GM23338 (cell line): ENCODE results near the gene USP32. TPM values are rescaled to one million over a fixed set of nuclear protein-coding genes. Genes with fewer than 3 reads are reported as not detected.

Experiments used
- ATAC-seq: fragments of 200-7000 bp; cut with Tn5 transposase; 3 replicates; pipeline ENCODE4 v1.9.1; 2020
- DNase-seq: peaks from one replicate; pipeline ENCODE4 v3.0.0-alpha.2; 2015; ENCODE audit warnings: low spot score
- H2AFZ ChIP-seq: fragments of 200-600 bp; sonication (generic); 2 replicates; pipeline ENCODE4 v1.8.0; 2016; ENCODE audit warnings: antibody characterized with exemption, mild to moderate bottlenecking, moderate library complexity
- H3F3A ChIP-seq: fragments of 200-600 bp; sonication (generic); replicated peaks from 2 replicates; pipeline ENCODE4 v1.8.0; 2017; ENCODE audit warnings: antibody characterized with exemption, mixed run types, low read depth
- H3K27ac ChIP-seq: fragments of 200-600 bp; sonication (generic); 2 replicates; pipeline ENCODE4 v1.6.1; 2016; ENCODE audit warnings: low read depth
- H3K27me3 ChIP-seq: fragments of 200-600 bp; sonication (generic); 2 replicates; pipeline ENCODE4 v1.8.0; 2016; ENCODE audit warnings: mild to moderate bottlenecking, mixed run types, moderate library complexity; ENCODE audit not compliant: insufficient read depth
- H3K36me3 ChIP-seq: fragments of 200-600 bp; sonication (generic); 2 replicates; pipeline ENCODE4 v1.8.0; 2016; ENCODE audit warnings: mild to moderate bottlenecking; ENCODE audit not compliant: insufficient read depth
- H3K4me1 ChIP-seq: fragments of 200-600 bp; sonication (generic); 2 replicates; pipeline ENCODE4 v1.8.0; 2016; ENCODE audit warnings: mild to moderate bottlenecking, moderate library complexity; ENCODE audit not compliant: insufficient read depth
- H3K4me2 ChIP-seq: fragments of 200-600 bp; sonication (generic); 2 replicates; pipeline ENCODE4 v1.7.1; 2017; ENCODE audit warnings: mixed run types
- H3K4me3 ChIP-seq: fragments of 200-600 bp; sonication (generic); 2 replicates; pipeline ENCODE4 v1.6.1; 2016; ENCODE audit warnings: mixed run types
- H3K79me2 ChIP-seq: fragments of 200-600 bp; sonication (generic); replicated peaks from 2 replicates; pipeline ENCODE4 v1.8.0; 2017; ENCODE audit warnings: mild to moderate bottlenecking; ENCODE audit not compliant: insufficient read depth
- H3K9me2 ChIP-seq: fragments of 200-600 bp; sonication (generic); 2 replicates; pipeline ENCODE4 v1.8.0; 2017; ENCODE audit not compliant: insufficient read depth
- H4K20me1 ChIP-seq: fragments of 200-600 bp; sonication (generic); replicated peaks from 2 replicates; pipeline ENCODE4 v1.8.0; 2017; ENCODE audit warnings: mild to moderate bottlenecking; ENCODE audit not compliant: insufficient read depth
- H3K27ac Mint-ChIP-seq: 2 replicates; pipeline ENCODE4 v1.8.0; 2020; ENCODE audit warnings: inconsistent platforms, mild to moderate bottlenecking, moderate library complexity, mixed read lengths
- H3K27me3 Mint-ChIP-seq: 3 replicates; pipeline ENCODE4 v1.8.0; 2022; ENCODE audit warnings: low read depth, mild to moderate bottlenecking, moderate library complexity, mixed read lengths, inconsistent platforms; ENCODE audit not compliant: insufficient read depth, poor library complexity
- H3K36me3 Mint-ChIP-seq: 3 replicates; pipeline ENCODE4 v1.8.0; 2021; ENCODE audit warnings: low read depth, mild to moderate bottlenecking, inconsistent platforms, moderate library complexity, mixed read lengths
- H3K4me1 Mint-ChIP-seq: 3 replicates; pipeline ENCODE4 v1.8.0; 2020; ENCODE audit warnings: mild to moderate bottlenecking, inconsistent platforms, mixed read lengths
- H3K4me3 Mint-ChIP-seq: 3 replicates; pipeline ENCODE4 v1.8.0; 2021; ENCODE audit warnings: moderate library complexity, mild to moderate bottlenecking, inconsistent platforms, mixed read lengths
- H3K9me3 Mint-ChIP-seq: 3 replicates; pipeline ENCODE4 v1.8.0; 2020; ENCODE audit warnings: moderate library complexity, mild to moderate bottlenecking, inconsistent platforms, mixed read lengths
- CREB1 ChIP-seq: fragments of 250-450 bp; sonication (Bioruptor Pico); IDR thresholded peaks from 2 replicates; pipeline ENCODE4 v1.5.0; 2020; ENCODE audit warnings: low read depth, mild to moderate bottlenecking, moderate library complexity
- CTCF ChIP-seq, 2 experiments: fragments of 200-600 bp in 1 of 2; sonication (generic) in 1 of 2; conservative IDR thresholded peaks; 2 replicates each; pipeline versions ENCODE4 v1.5.1 to v1.6.1; 2016 to 2017; ENCODE audit warnings: antibody characterized with exemption in 2 of 2, low read depth in 2 of 2, mild to moderate bottlenecking in 2 of 2, moderate library complexity in 1 of 2
- EZH2 ChIP-seq: fragments of 200-600 bp; sonication (generic); IDR thresholded peaks from one replicate; pipeline ENCODE4 v1.8.0; 2017; ENCODE audit warnings: antibody characterized with exemption, mild to moderate bottlenecking, low read depth; ENCODE audit not compliant: unreplicated experiment
- EZH2phosphoT487 ChIP-seq: fragments of 200-600 bp; sonication (generic); IDR thresholded peaks from one replicate; pipeline ENCODE4 v1.8.1; 2018; ENCODE audit warnings: antibody characterized with exemption; ENCODE audit not compliant: unreplicated experiment
- JUNB ChIP-seq: IDR thresholded peaks from one replicate; pipeline ENCODE4 v1.6.1; 2016; ENCODE audit warnings: antibody characterized with exemption; ENCODE audit not compliant: unreplicated experiment
- POLR2AphosphoS5 ChIP-seq: IDR thresholded peaks from 2 replicates; pipeline ENCODE4 v1.6.1; 2016; ENCODE audit warnings: antibody characterized with exemption, low read depth
- ZNF114 ChIP-seq: fragments of 250-450 bp; sonication (Bioruptor Pico); IDR thresholded peaks from 2 replicates; pipeline ENCODE4 v1.5.0; 2020; ENCODE audit warnings: mild to moderate bottlenecking, moderate library complexity
- polyA plus RNA-seq: library from polyadenylated mRNA; unstranded; fragments of >200 nt; fragmentation: Nextera tagmentation; extraction: Ambion mirVana; gene quantifications from 2 replicates; pipeline ENCODE4 v1.2.1, GENCODE V29; 2016
- total RNA-seq: library from RNA; depleted of rRNA; stranded (reverse); fragments of >200 nt; shearing (Covaris generic); gene quantifications from 2 replicates; pipeline ENCODE4 v1.2.3, GENCODE V29; 2014
- TF ChIP-seq, protein P1 (sequence below): IDR thresholded peaks from 2 replicates; pipeline ENCODE4 v1.6.1; 2016; ENCODE audit warnings: antibody characterized with exemption
- TF ChIP-seq, protein P2 (sequence below): fragments of 250-450 bp; sonication (Bioruptor Pico); IDR thresholded peaks from 2 replicates; pipeline ENCODE4 v1.5.0; 2020; ENCODE audit warnings: mild to moderate bottlenecking, moderate library complexity

Gene USP32
- total and polyA plus RNA-seq, 2 experiments from 2014 or later: 43.6 to 129 TPM

- TF ChIP-seq EZH2 (no peak), CREB1 (no peak)
Measured at GRCh38 chr17:60301649-60302048, 90.3 kb downstream of the USP32 start (continued).

GRCh38 chr17:60300949-60301348 is 91.0 kb downstream of the USP32 start:
- Histone ChIP-seq H3K4me3 (no peak overlapping the region), H3K36me3 (no peaks in the 10 kb centered on the region), H3K9me2 (no peaks in the 10 kb centered on the region), H3K79me2 (peaks cover 76% of the 10 kb centered on the region), H3K27me3 (no peaks in the 10 kb centered on the region), H4K20me1 (peaks cover 46% of the 10 kb centered on the region), H3K27ac (no peak overlapping the region), H2AFZ (no peak overlapping the region), H3K4me2 (no peak overlapping the region), H3F3A (no peaks in the 10 kb centered on the region), H3K4me1 (peaks cover 29% of the 10 kb centered on the region)
- H3K36me3 Mint-ChIP-seq: no peaks in the 10 kb centered on the region
- ATAC-seq (no peak), DNase-seq (no peak)
- no peaks in the 10 kb centered on the region for H3K27me3 Mint-ChIP-seq
- H3K4me3 Mint-ChIP-seq: no peak overlapping the region; the same call in 2 of the 3 replicates
- no peaks in the 10 kb centered on the region for H3K9me3 Mint-ChIP-seq
- H3K27ac Mint-ChIP-seq: no peak overlapping the region
- peaks cover 15% of the 10 kb centered on the region for H3K4me1 Mint-ChIP-seq
- TF ChIP-seq JUNB (no peak), CTCF (conservative IDR thresholded peaks at IDR 0.05; ENCODE audit: low read depth in 2 of 2) (no peak), ZNF114 (no peak), CREB1 (no peak), EZH2phosphoT487 (no peak), POLR2AphosphoS5 (no peak)
- TF ChIP-seq, protein P1, sequence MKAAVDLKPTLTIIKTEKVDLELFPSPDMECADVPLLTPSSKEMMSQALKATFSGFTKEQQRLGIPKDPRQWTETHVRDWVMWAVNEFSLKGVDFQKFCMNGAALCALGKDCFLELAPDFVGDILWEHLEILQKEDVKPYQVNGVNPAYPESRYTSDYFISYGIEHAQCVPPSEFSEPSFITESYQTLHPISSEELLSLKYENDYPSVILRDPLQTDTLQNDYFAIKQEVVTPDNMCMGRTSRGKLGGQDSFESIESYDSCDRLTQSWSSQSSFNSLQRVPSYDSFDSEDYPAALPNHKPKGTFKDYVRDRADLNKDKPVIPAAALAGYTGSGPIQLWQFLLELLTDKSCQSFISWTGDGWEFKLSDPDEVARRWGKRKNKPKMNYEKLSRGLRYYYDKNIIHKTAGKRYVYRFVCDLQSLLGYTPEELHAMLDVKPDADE: no peak
- TF ChIP-seq, protein P2, sequence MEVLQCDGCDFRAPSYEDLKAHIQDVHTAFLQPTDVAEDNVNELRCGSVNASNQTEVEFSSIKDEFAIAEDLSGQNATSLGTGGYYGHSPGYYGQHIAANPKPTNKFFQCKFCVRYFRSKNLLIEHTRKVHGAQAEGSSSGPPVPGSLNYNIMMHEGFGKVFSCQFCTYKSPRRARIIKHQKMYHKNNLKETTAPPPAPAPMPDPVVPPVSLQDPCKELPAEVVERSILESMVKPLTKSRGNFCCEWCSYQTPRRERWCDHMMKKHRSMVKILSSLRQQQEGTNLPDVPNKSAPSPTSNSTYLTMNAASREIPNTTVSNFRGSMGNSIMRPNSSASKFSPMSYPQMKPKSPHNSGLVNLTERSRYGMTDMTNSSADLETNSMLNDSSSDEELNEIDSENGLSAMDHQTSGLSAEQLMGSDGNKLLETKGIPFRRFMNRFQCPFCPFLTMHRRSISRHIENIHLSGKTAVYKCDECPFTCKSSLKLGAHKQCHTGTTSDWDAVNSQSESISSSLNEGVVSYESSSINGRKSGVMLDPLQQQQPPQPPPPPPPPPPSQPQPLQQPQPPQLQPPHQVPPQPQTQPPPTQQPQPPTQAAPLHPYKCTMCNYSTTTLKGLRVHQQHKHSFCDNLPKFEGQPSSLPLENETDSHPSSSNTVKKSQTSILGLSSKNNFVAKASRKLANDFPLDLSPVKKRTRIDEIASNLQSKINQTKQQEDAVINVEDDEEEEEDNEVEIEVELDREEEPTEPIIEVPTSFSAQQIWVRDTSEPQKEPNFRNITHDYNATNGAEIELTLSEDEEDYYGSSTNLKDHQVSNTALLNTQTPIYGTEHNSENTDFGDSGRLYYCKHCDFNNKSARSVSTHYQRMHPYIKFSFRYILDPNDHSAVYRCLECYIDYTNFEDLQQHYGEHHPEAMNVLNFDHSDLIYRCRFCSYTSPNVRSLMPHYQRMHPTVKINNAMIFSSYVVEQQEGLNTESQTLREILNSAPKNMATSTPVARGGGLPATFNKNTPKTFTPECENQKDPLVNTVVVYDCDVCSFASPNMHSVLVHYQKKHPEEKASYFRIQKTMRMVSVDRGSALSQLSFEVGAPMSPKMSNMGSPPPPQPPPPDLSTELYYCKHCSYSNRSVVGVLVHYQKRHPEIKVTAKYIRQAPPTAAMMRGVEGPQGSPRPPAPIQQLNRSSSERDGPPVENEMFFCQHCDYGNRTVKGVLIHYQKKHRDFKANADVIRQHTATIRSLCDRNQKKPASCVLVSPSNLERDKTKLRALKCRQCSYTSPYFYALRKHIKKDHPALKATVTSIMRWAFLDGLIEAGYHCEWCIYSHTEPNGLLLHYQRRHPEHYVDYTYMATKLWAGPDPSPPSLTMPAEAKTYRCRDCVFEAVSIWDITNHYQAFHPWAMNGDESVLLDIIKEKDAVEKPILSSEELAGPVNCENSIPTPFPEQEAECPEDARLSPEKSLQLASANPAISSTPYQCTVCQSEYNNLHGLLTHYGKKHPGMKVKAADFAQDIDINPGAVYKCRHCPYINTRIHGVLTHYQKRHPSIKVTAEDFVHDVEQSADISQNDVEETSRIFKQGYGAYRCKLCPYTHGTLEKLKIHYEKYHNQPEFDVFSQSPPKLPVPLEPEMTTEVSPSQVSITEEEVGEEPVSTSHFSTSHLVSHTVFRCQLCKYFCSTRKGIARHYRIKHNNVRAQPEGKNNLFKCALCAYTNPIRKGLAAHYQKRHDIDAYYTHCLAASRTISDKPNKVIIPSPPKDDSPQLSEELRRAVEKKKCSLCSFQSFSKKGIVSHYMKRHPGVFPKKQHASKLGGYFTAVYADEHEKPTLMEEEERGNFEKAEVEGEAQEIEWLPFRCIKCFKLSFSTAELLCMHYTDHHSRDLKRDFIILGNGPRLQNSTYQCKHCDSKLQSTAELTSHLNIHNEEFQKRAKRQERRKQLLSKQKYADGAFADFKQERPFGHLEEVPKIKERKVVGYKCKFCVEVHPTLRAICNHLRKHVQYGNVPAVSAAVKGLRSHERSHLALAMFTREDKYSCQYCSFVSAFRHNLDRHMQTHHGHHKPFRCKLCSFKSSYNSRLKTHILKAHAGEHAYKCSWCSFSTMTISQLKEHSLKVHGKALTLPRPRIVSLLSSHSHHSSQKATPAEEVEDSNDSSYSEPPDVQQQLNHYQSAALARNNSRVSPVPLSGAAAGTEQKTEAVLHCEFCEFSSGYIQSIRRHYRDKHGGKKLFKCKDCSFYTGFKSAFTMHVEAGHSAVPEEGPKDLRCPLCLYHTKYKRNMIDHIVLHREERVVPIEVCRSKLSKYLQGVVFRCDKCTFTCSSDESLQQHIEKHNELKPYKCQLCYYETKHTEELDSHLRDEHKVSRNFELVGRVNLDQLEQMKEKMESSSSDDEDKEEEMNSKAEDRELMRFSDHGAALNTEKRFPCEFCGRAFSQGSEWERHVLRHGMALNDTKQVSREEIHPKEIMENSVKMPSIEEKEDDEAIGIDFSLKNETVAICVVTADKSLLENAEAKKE: no peak
